HepG2 (cell line): Measurements from ENCODE around the gene UCP3. TPM values are rescaled to one million over a fixed set of nuclear protein-coding genes. Genes with fewer than 3 reads are reported as not detected.

ENCODE experiments used
- ATAC-seq: fragments of 200-7000 bp; cut with Tn5 transposase; 3 replicates; pipeline ENCODE4 v1.9.1; 2020; ENCODE audit warnings: mild to moderate bottlenecking, moderate library complexity
- BruUV-seq: library from RNA; stranded (reverse); fragments of 400-500 nt; replicated peaks from 2 replicates; lab custom pipeline; 2021; lab: Mats Ljungman, UMichigan
- CTCF ChIA-PET: fragments of 300-600 bp; formaldehyde crosslinking; extraction: SDS; loops from one replicate; lab custom pipeline; 2021; ENCODE audit warnings: low total read pairs, inconsistent platforms, low intra/inter-chr PET ratio; lab: Yijun Ruan, JAX
- POLR2A ChIA-PET: fragments of 350-600 bp; sonication (Branson Sonifier 250); formaldehyde crosslinking; loops from one replicate; lab custom pipeline; 2020; ENCODE audit warnings: antibody characterized with exemption, inconsistent platforms; lab: Yijun Ruan, JAX
- DNase-seq: peaks from one replicate; pipeline ENCODE4 v3.0.0-alpha.2; 2015; ENCODE audit warnings: low spot score
- FAIRE-seq: peaks from 3 replicates; lab custom pipeline; 2011; peaks lifted over from hg19 to GRCh38; lab: Jason Lieb, UNC
- H2AFZ ChIP-seq: one replicate; pipeline ENCODE4 v1.6.1; 2011; ENCODE audit warnings: low read length, inconsistent platforms
- H3K27ac ChIP-seq: fragments of 300-600 bp; 3 replicates; pipeline ENCODE4 v1.8.0; 2011; ENCODE audit warnings: mixed run types, mild to moderate bottlenecking, mixed read lengths, low read length, inconsistent platforms; ENCODE audit not compliant: insufficient read depth; ENCODE audit errors: extremely low read length
- H3K27me3 ChIP-seq, 2 experiments: fragments of 200-600 bp in 1 of 2; 2 replicates in 1 of 2; 3 replicates in 1 of 2; pipeline versions ENCODE4 v1.6.0 to v1.8.0; 2011; ENCODE audit warnings: low read length in 2 of 2, mild to moderate bottlenecking in 2 of 2, moderate library complexity in 2 of 2, inconsistent platforms in 1 of 2; ENCODE audit not compliant: insufficient read depth in 2 of 2, control insufficient read depth in 1 of 2
- H3K36me3 ChIP-seq, 2 experiments: fragments of 200-600 bp in 1 of 2; replicated peaks in 1 of 2; 2 replicates in 1 of 2; 3 replicates in 1 of 2; pipeline versions ENCODE4 v1.5.1 to v1.8.0; 2011; ENCODE audit warnings: low read length in 2 of 2, inconsistent platforms in 1 of 2; ENCODE audit not compliant: insufficient read depth in 2 of 2, control insufficient read depth in 1 of 2
- H3K4me1 ChIP-seq: 2 replicates; pipeline ENCODE4 v1.5.1; 2012; ENCODE audit warnings: low read length, inconsistent platforms; ENCODE audit not compliant: insufficient read depth
- H3K4me2 ChIP-seq: 2 replicates; pipeline ENCODE4 v1.6.0; 2011; ENCODE audit warnings: low read depth, low read length, inconsistent platforms
- H3K4me3 ChIP-seq, 3 experiments: fragments of 200-600 bp in 1 of 3; sonication (generic), shearing (Covaris generic) in 1 of 3; replicated peaks in 1 of 3; 2 replicates each; pipeline ENCODE4 v1.5.1; 2011 to 2016; ENCODE audit warnings: low read length in 3 of 3, inconsistent platforms in 2 of 3, low read depth in 2 of 3, mild to moderate bottlenecking in 2 of 3, control low read depth in 1 of 3, mixed read lengths in 1 of 3; ENCODE audit not compliant: insufficient read depth in 1 of 3
- H3K79me2 ChIP-seq: one replicate; pipeline ENCODE4 v1.6.1; 2011; ENCODE audit warnings: low read length, inconsistent platforms; ENCODE audit not compliant: insufficient read depth
- H3K9ac ChIP-seq: 2 replicates; pipeline ENCODE4 v1.6.0; 2011; ENCODE audit warnings: mild to moderate bottlenecking, low read depth, low read length, inconsistent platforms; ENCODE audit not compliant: insufficient read depth
- H3K9me3 ChIP-seq: 2 replicates; pipeline ENCODE4 v1.5.1; 2012; ENCODE audit warnings: mild to moderate bottlenecking, low read length
- H4K20me1 ChIP-seq: 2 replicates; pipeline ENCODE4 v1.6.0; 2011; ENCODE audit warnings: inconsistent platforms, mild to moderate bottlenecking, low read length, moderate library complexity; ENCODE audit not compliant: insufficient read depth
- ARNT ChIP-seq: fragments of 450-650 bp; IDR thresholded peaks from 2 replicates; pipeline ENCODE4 v1.6.1; 2017
- CHD4 ChIP-seq: fragments of 200-600 bp; sonication (generic); IDR thresholded peaks from 2 replicates; pipeline ENCODE4 v1.7.0; 2017; ENCODE audit warnings: mild to moderate bottlenecking, low read length, borderline replicate concordance
- HOXA9 ChIP-seq: sonication (generic); formaldehyde crosslinking; IDR thresholded peaks from 2 replicates; pipeline ENCODE4 v1.8.1; 2022; ENCODE audit warnings: missing genetic modification reagents, mild to moderate bottlenecking, moderate library complexity, borderline replicate concordance
- KDM3A ChIP-seq: IDR thresholded peaks from 2 replicates; pipeline ENCODE4 v1.6.1; 2018; ENCODE audit warnings: low read depth, missing compliant biosample characterization
- NPAS2 ChIP-seq: sonication (generic); formaldehyde crosslinking; IDR thresholded peaks from 2 replicates; pipeline ENCODE4 v1.8.0; 2022; ENCODE audit warnings: mild to moderate bottlenecking, missing genetic modification reagents, borderline replicate concordance
- PCBP2 ChIP-seq: fragments of 200-400 bp; formaldehyde crosslinking; optimal IDR thresholded peaks from 2 replicates; pipeline ENCODE3; 2018; ENCODE audit warnings: low read length, low read depth; ENCODE audit not compliant: poor library complexity, severe bottlenecking
- ZNF460 ChIP-seq: sonication (generic); formaldehyde crosslinking; IDR thresholded peaks from 2 replicates; pipeline ENCODE4 v1.5.1; 2020; ENCODE audit warnings: missing genetic modification reagents, mild to moderate bottlenecking, borderline replicate concordance
- ZNF773 ChIP-seq: sonication (generic); formaldehyde crosslinking; IDR thresholded peaks from 2 replicates; pipeline ENCODE4 v1.4.0; 2020; ENCODE audit warnings: missing genetic modification reagents, borderline replicate concordance
- WGBS: methylation state at CpG from one replicate; pipeline ENCODE4 v1.1.6; 2017; ENCODE audit warnings: low lambda C conversion rate; 5-methylcytosine and 5-hydroxymethylcytosine counted together
- in situ Hi-C: cut with HindIII; loops from 2 replicates; pipeline ENCODE4 v1.10.0; 2017; ENCODE audit warnings: low pct_unique_long_range_greater_than_20kb; ENCODE audit not compliant: extremely low pct_ligation_motif_present
- intact Hi-C: fragments of 100-400 bp; cut with micrococcal nuclease; formaldehyde crosslinking; loops from one replicate; pipeline ENCODE4 v1.10.0; 2022; ENCODE audit not compliant: unreplicated experiment
- polyA plus RNA-seq, 8 experiments: library from polyadenylated mRNA; depleted of rRNA in 3 of 8; stranded (reverse) in 7 of 8; unstranded in 1 of 8; fragments of >200 nt; fragmentation: Illumina TruSeq in 4 of 8; extraction: Trizol in 4 of 8; gene quantifications; 2 replicates each; pipeline versions ENCODE4 v1.2.1 to v1.2.3, GENCODE V29; 2011 to 2016; ENCODE audit warnings: low read depth in 4 of 8, missing spikeins in 1 of 8, mixed read lengths in 1 of 8; ENCODE audit not compliant: insufficient read depth in 1 of 8
- total RNA-seq, 5 experiments: library from RNA; depleted of rRNA; stranded (reverse); fragments of >200 nt; fragmentation: Illumina TruSeq; extraction: Trizol; gene quantifications; 2 replicates each; pipeline ENCODE4 v1.2.3, GENCODE V29; 2016; ENCODE audit warnings: low read depth in 1 of 5
- TF ChIP-seq, protein P1 (sequence below): sonication (generic); formaldehyde crosslinking; IDR thresholded peaks from 2 replicates; pipeline ENCODE4 v1.9.0; 2021; ENCODE audit warnings: missing genetic modification reagents, borderline replicate concordance
- TF ChIP-seq, protein P2 (sequence below): sonication (generic); formaldehyde crosslinking; conservative IDR thresholded peaks from 2 replicates; pipeline ENCODE4 v1.8.0; 2022; ENCODE audit warnings: missing genetic modification reagents
- TF ChIP-seq, protein P3 (sequence below): fragments of 450-650 bp; IDR thresholded peaks from 2 replicates; pipeline ENCODE4 v1.6.1; 2016

The UCP3 gene
- total and polyA plus RNA-seq, 2 of the 13 experiments (the other 11 are each of a cell fraction or from before 2014, with no cell fraction given) = 0.37 TPM; not detected in 1

DNA sequence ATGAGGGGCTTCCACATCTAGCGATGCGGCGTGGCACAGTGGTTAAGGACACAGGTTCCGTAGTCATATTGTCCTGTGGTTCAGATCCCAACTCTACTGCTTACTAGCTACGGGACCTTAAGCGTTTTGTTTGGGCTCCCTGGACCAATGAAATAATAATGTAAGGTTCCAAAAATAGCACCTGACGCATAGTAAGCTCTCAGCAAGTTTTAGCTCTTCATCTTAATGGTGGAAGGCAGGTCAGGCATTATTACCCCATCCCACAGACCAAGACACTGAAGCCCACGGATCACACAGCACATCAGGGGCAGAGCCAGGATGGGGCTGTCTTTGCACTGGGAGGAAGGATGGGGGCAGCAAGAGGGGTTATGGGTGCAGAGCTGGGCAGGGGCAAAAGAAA lies 45.0 kb downstream of the UCP3 start (continued):
- TF ChIP-seq ARNT (no peak), ZNF460 (no peak)

DNA sequence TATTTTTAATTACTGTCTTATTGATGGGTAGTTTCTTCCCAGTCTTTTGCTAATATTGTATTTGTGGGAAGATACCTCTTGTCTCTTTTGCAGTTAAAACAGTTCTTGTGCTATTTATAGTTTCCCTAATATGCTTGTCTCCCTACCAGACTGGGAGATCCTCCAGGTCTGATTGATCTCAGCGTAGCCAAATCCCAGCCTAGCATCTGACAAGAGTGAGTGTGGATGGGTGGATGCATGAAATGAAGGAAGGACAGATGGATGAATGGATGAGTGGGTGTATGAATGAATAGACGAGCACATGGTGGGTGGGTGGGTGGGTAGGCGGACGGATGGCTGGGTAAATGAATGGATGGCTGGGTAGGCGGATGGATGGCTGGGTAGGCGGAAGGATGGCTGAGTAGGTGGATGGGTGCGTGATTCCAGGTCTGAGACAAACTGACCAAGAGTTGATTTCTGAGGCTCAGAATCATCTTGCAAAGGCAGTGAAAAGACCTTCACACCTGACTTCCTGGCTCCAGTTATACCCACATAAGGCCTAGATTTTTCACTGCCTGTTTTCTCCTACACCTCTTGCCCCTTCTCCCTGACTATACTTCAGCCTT lies 46.7 kb downstream of the UCP3 start:
- no peak overlapping the region for H3K4me2 ChIP-seq
- H3K27ac ChIP-seq = no peak overlapping the region
- no peaks in the 10 kb centered on the region for H4K20me1 ChIP-seq
- in situ Hi-C loops (loop anchor here (10.0 to 25.0 kb wide), 2 partner anchors 133 to 200 kb away; partner anchors contain the start of genes C2CD3 and PPME1), intact Hi-C loops (loop anchor here (5.0 kb wide), 1 partner anchor 210 kb away; the partner anchor contains the start of genes C2CD3 and PPME1)
- peaks cover 20% of the 10 kb centered on the region for H3K4me1 ChIP-seq
- 92% methylated on average over 7 of the region's 7 CpGs for WGBS
- H3K79me2 ChIP-seq = no peaks in the 10 kb centered on the region
- FAIRE-seq (no peak), ATAC-seq (no peak), DNase-seq (no peak)
- H3K27me3 ChIP-seq = no peaks in the 10 kb centered on the region
- H2AFZ ChIP-seq = no peak overlapping the region
- no peaks in the 10 kb centered on the region for H3K9me3 ChIP-seq
- H3K4me3 ChIP-seq = no peak overlapping the region
- CTCF ChIA-PET = no interaction called here
- BruUV-seq = no TSS peak
- no peaks in the 10 kb centered on the region for H3K36me3 ChIP-seq
- TF ChIP-seq, protein P1, sequence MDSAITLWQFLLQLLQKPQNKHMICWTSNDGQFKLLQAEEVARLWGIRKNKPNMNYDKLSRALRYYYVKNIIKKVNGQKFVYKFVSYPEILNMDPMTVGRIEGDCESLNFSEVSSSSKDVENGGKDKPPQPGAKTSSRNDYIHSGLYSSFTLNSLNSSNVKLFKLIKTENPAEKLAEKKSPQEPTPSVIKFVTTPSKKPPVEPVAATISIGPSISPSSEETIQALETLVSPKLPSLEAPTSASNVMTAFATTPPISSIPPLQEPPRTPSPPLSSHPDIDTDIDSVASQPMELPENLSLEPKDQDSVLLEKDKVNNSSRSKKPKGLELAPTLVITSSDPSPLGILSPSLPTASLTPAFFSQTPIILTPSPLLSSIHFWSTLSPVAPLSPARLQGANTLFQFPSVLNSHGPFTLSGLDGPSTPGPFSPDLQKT (CRISPR knock-in tag) = no peak
- POLR2A ChIA-PET = no interaction called here
- H3K9ac ChIP-seq = no peak overlapping the region

DNA sequence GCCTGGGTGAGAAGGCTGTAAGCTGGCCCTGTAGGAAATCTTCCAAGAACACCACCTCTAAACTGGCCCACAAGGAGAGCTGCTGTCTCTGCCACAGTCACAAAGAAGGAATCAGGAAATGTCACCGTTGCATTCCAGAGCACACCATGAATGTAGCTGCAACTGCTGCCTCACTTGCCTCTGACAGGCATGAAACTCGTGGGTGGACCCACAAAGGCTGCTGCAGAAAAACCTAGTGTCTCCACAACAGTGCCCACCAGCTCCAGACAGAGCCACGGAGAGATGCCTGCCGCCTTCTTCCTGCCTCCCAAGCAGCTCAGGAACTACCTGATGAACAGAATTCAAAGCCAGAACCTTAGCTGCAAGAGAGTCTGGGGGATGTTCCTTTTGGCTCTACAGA lies 47.6 kb downstream of the UCP3 start:
- FAIRE-seq (no peak), ATAC-seq (no peak), DNase-seq (no peak)
- Histone ChIP-seq H3K4me2 (no peak overlapping the region), H3K27me3 (no peaks in the 10 kb centered on the region), H3K79me2 (no peaks in the 10 kb centered on the region), H4K20me1 (no peaks in the 10 kb centered on the region), H3K4me3 (no peak overlapping the region), H3K36me3 (no peaks in the 10 kb centered on the region), H3K4me1 (peaks cover 28% of the 10 kb centered on the region), H3K9me3 (no peaks in the 10 kb centered on the region), H2AFZ (no peak overlapping the region), H3K9ac (no peak overlapping the region), H3K27ac (no peak overlapping the region)
- BruUV-seq = no TSS peak
- intact Hi-C loops = loop anchor here (5.0 kb wide), 1 partner anchor 211 kb away; the partner anchor contains the start of genes C2CD3 and PPME1
- POLR2A ChIA-PET = no interaction called here
- CTCF ChIA-PET = no interaction called here
- in situ Hi-C loops = loop anchor here (10.0 to 25.0 kb wide), 2 partner anchors 133 to 201 kb away; partner anchors contain the start of genes C2CD3 and PPME1
- WGBS = 59% methylated on average over 3 of the region's 4 CpGs
- TF ChIP-seq KDM3A (CRISPR knock-in tag) = no peak
- no peak for TF ChIP-seq CHD4
- TF ChIP-seq, protein P2, sequence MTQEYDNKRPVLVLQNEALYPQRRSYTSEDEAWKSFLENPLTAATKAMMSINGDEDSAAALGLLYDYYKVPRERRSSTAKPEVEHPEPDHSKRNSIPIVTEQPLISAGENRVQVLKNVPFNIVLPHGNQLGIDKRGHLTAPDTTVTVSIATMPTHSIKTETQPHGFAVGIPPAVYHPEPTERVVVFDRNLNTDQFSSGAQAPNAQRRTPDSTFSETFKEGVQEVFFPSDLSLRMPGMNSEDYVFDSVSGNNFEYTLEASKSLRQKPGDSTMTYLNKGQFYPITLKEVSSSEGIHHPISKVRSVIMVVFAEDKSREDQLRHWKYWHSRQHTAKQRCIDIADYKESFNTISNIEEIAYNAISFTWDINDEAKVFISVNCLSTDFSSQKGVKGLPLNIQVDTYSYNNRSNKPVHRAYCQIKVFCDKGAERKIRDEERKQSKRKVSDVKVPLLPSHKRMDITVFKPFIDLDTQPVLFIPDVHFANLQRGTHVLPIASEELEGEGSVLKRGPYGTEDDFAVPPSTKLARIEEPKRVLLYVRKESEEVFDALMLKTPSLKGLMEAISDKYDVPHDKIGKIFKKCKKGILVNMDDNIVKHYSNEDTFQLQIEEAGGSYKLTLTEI (CRISPR knock-in tag) = no peak
- TF ChIP-seq, protein P3, sequence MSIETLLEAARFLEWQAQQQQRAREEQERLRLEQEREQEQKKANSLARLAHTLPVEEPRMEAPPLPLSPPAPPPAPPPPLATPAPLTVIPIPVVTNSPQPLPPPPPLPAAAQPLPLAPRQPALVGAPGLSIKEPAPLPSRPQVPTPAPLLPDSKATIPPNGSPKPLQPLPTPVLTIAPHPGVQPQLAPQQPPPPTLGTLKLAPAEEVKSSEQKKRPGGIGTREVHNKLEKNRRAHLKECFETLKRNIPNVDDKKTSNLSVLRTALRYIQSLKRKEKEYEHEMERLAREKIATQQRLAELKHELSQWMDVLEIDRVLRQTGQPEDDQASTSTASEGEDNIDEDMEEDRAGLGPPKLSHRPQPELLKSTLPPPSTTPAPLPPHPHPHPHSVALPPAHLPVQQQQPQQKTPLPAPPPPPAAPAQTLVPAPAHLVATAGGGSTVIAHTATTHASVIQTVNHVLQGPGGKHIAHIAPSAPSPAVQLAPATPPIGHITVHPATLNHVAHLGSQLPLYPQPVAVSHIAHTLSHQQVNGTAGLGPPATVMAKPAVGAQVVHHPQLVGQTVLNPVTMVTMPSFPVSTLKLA = no peak
- TF ChIP-seq PCBP2 = no peak
- TF ChIP-seq ZNF773 (CRISPR knock-in tag) = no peak
- TF ChIP-seq HOXA9 (CRISPR knock-in tag) = no peak
- no peak for TF ChIP-seq NPAS2
